Measurements from ENCODE around the gene COX20.
"Not testable (repeated sequence)": the region's sequence is repeated elsewhere in the genome, so short reads cannot be mapped to it uniquely, and the experiment has no call there.

The COX20 gene

GRCh38 chr1:244822878-244823277 lies 12.6 kb upstream of the COX20 start:
- no peak for DNase-seq (ENCODE audit: low read depth in 2 of 2)

GRCh38 chr1:244826712-244827111 lies 8.7 kb upstream of the COX20 start:
- DNase-seq (ENCODE audit: low read depth in 2 of 2), result no peak

- DNase-seq (ENCODE audit: low read depth in 2 of 2), result no peak
These were observed 4.8 kb upstream of the COX20 start for GRCh38 chr1:244830639-244831038.

- DNase-seq (ENCODE audit: low read depth in 2 of 2), result not testable (repeated sequence)
These were observed 2.2 kb upstream of the COX20 start for GRCh38 chr1:244833260-244833659.

- DNase-seq (ENCODE audit: low read depth in 2 of 2), result peak in 1 of 2 experiments; percentile 51
These were observed 1.5 kb upstream of the COX20 start for GRCh38 chr1:244833734-244834542.

- DNase-seq (ENCODE audit: low read depth in 2 of 2), result peak; percentile 83 to 87
These were observed 749 bp upstream of the COX20 start for GRCh38 chr1:244834543-244835275.

GRCh38 chr1:244836135-244836521 lies 670 bp downstream of the COX20 start:
- no peak for DNase-seq (ENCODE audit: low read depth in 2 of 2)

- DNase-seq (ENCODE audit: low read depth in 2 of 2), result no peak
These were observed 1.1 kb downstream of the COX20 start for GRCh38 chr1:244836584-244836983.

- no peak for DNase-seq (ENCODE audit: low read depth in 2 of 2)
These were observed 2.3 kb downstream of the COX20 start for GRCh38 chr1:244837597-244838258.

GRCh38 chr1:244839656-244840055 lies 4.2 kb downstream of the COX20 start:
- DNase-seq (ENCODE audit: low read depth in 2 of 2), result no peak

GRCh38 chr1:244840219-244840794 lies 4.8 kb downstream of the COX20 start:
- no peak for DNase-seq (ENCODE audit: low read depth in 2 of 2)

- no peak for DNase-seq (ENCODE audit: low read depth in 2 of 2)
These were observed 5.9 kb downstream of the COX20 start for GRCh38 chr1:244841273-244841927.

GRCh38 chr1:244843148-244843978 lies 7.9 kb downstream of the COX20 start:
- no peak for DNase-seq (ENCODE audit: low read depth in 2 of 2)

- no peak for DNase-seq (ENCODE audit: low read depth in 2 of 2)
These were observed 9.0 kb downstream of the COX20 start for GRCh38 chr1:244844155-244845121.

GRCh38 chr1:244846653-244847052 lies 11.2 kb downstream of the COX20 start:
- no peak for DNase-seq (ENCODE audit: low read depth in 2 of 2)

GRCh38 chr1:244849189-244849866 lies 13.9 kb downstream of the COX20 start:
- no peak for DNase-seq (ENCODE audit: low read depth in 2 of 2)

GRCh38 chr1:244850099-244850852 lies 14.8 kb downstream of the COX20 start:
- no peak for DNase-seq (ENCODE audit: low read depth in 2 of 2)

- no peak for DNase-seq (ENCODE audit: low read depth in 2 of 2)
These were observed 15.4 kb downstream of the COX20 start for GRCh38 chr1:244850896-244851295.
